A549 (cell line): ENCODE measurements around the gene HLF. TPM values are rescaled to one million over a fixed set of nuclear protein-coding genes. Genes with fewer than 3 reads are reported as not detected.
A peak's percentile ranks its signal among the peaks of the same experiment; 100 is the strongest.

Experiments
- ATAC-seq, 2 experiments: fragments of 200-7000 bp in 1 of 2; fragments of >200 bp in 1 of 2; cut with Nextera tagmentation in 1 of 2; cut with Tn5 transposase in 1 of 2; 3 replicates each; pipeline versions ENCODE4 v1.8.0 to v1.9.1; 2018 to 2020; ENCODE audit warnings: mild to moderate bottlenecking in 1 of 2, moderate library complexity in 1 of 2
- CTCF ChIA-PET: fragments of 300-600 bp; sonication (Branson Sonifier 250); formaldehyde crosslinking; extraction: SDS; loops from one replicate; lab custom pipeline; 2021; ENCODE audit warnings: antibody characterized with exemption, inconsistent platforms; lab: Yijun Ruan, JAX
- POLR2A ChIA-PET: fragments of 350-600 bp; formaldehyde crosslinking; extraction: SDS; loops from one replicate; lab custom pipeline; 2021; ENCODE audit warnings: antibody characterized with exemption, inconsistent platforms; lab: Yijun Ruan, JAX
- DNase-seq, 2 experiments: peaks; one replicate each; pipeline versions ENCODE4 v3.0.0 to v3.0.0-alpha.2; 2011 to 2016; ENCODE audit warnings: low read depth in 1 of 2, low spot score in 1 of 2
- FAIRE-seq: peaks from 2 replicates; lab custom pipeline; 2011; peaks lifted over from hg19 to GRCh38; lab: Jason Lieb, UNC
- H3K27ac ChIP-seq, 2 experiments: fragments of >200 bp; sonication (Bioruptor Twin); formaldehyde crosslinking; 3 replicates each; pipeline ENCODE4 v1.5.1; 2016 to 2017
- H3K4me1 ChIP-seq: fragments of >200 bp; sonication (Bioruptor Twin); formaldehyde crosslinking; 3 replicates; pipeline ENCODE4 v1.6.1; 2016
- H3K4me2 ChIP-seq: fragments of >200 bp; sonication (Bioruptor Twin); formaldehyde crosslinking; 3 replicates; pipeline ENCODE4 v1.6.1; 2016
- H3K4me3 ChIP-seq: fragments of >200 bp; sonication (Bioruptor Twin); formaldehyde crosslinking; 3 replicates; pipeline ENCODE4 v1.5.1; 2016
- H3K9me3 ChIP-seq: fragments of >200 bp; sonication (Bioruptor Twin); formaldehyde crosslinking; 3 replicates; pipeline ENCODE4 v1.6.1; 2016
- BHLHE40 ChIP-seq: IDR thresholded peaks from 2 replicates; pipeline ENCODE4 v1.6.1; 2012; ENCODE audit warnings: low read depth, low read length, inconsistent platforms
- CEBPB ChIP-seq, 2 experiments: fragments of >200 bp in 1 of 2; sonication (Bioruptor Twin) in 1 of 2; formaldehyde crosslinking in 1 of 2; IDR thresholded peaks; 2 replicates each; pipeline ENCODE4 v1.6.1; 2012 to 2016
- CHD4 ChIP-seq: fragments of 200-600 bp; sonication (generic); IDR thresholded peaks from 2 replicates; pipeline ENCODE4 v1.6.1; 2016; ENCODE audit warnings: antibody characterized with exemption, mild to moderate bottlenecking, borderline replicate concordance
- EHMT2 ChIP-seq: fragments of 200-600 bp; sonication (generic); IDR thresholded peaks from 2 replicates; pipeline ENCODE4 v1.6.1; 2016; ENCODE audit warnings: antibody characterized with exemption, low read depth, mild to moderate bottlenecking, moderate library complexity
- FOSB ChIP-seq: fragments of 250-450 bp; sonication (Bioruptor Pico); IDR thresholded peaks from 2 replicates; pipeline ENCODE4 v1.5.0; 2020; ENCODE audit warnings: mild to moderate bottlenecking, moderate library complexity
- GATA3 ChIP-seq: IDR thresholded peaks from 2 replicates; pipeline ENCODE4 v1.6.1; 2012; ENCODE audit warnings: borderline replicate concordance
- HDAC2 ChIP-seq: fragments of 200-600 bp; sonication (generic); IDR thresholded peaks from 2 replicates; pipeline ENCODE4 v1.6.1; 2016
- MAFK ChIP-seq: fragments of 450-650 bp; IDR thresholded peaks from 2 replicates; pipeline ENCODE4 v1.6.1; 2014; ENCODE audit not compliant: partially characterized antibody
- MAZ ChIP-seq: fragments of 150-350 bp; IDR thresholded peaks from 2 replicates; pipeline ENCODE4 v1.6.1; 2014; ENCODE audit warnings: antibody characterized with exemption, low read depth, low read length, borderline replicate concordance
- NFE2L2 ChIP-seq: fragments of 150-350 bp; conservative IDR thresholded peaks from 2 replicates; pipeline ENCODE4 v1.6.1; 2014; ENCODE audit warnings: low read length
- PHF8 ChIP-seq: fragments of 200-600 bp; sonication (generic); IDR thresholded peaks from 2 replicates; pipeline ENCODE4 v1.6.1; 2016; ENCODE audit warnings: low read depth, mild to moderate bottlenecking, antibody characterized with exemption, moderate library complexity, borderline replicate concordance
- RARB ChIP-seq: fragments of 250-450 bp; sonication (Bioruptor Pico); IDR thresholded peaks from 2 replicates; pipeline ENCODE4 v1.8.0; 2021; ENCODE audit warnings: mild to moderate bottlenecking, moderate library complexity
- RCOR1 ChIP-seq: fragments of 150-350 bp; IDR thresholded peaks from 2 replicates; pipeline ENCODE4 v1.6.1; 2014; ENCODE audit warnings: antibody characterized with exemption, low read length, low read depth
- RNF2 ChIP-seq: fragments of 200-600 bp; sonication (generic); IDR thresholded peaks from 2 replicates; pipeline ENCODE4 v1.6.1; 2016; ENCODE audit warnings: low read depth, mild to moderate bottlenecking, antibody characterized with exemption, moderate library complexity, borderline replicate concordance
- SMC3 ChIP-seq: fragments of >200 bp; sonication (Bioruptor Twin); formaldehyde crosslinking; IDR thresholded peaks from 3 replicates; pipeline ENCODE4 v1.6.1; 2018; ENCODE audit warnings: inconsistent platforms
- TP53 ChIP-seq: fragments of 250-450 bp; sonication (Bioruptor Pico); IDR thresholded peaks from 2 replicates; pipeline ENCODE4 v1.5.0; 2021; ENCODE audit warnings: mild to moderate bottlenecking, moderate library complexity
- ZC3H11A ChIP-seq: fragments of 450-650 bp; IDR thresholded peaks from 2 replicates; pipeline ENCODE4 v1.6.1; 2014; ENCODE audit warnings: antibody characterized with exemption, mild to moderate bottlenecking
- ZFP36 ChIP-seq: fragments of 450-650 bp; IDR thresholded peaks from 2 replicates; pipeline ENCODE4 v1.6.1; 2014; ENCODE audit warnings: borderline replicate concordance; ENCODE audit not compliant: partially characterized antibody
- ZNF302 ChIP-seq: fragments of 250-450 bp; sonication (Bioruptor Pico); IDR thresholded peaks from 2 replicates; pipeline ENCODE4 v1.9.0; 2021; ENCODE audit warnings: inconsistent platforms, mild to moderate bottlenecking, moderate library complexity
- ZSCAN20 ChIP-seq: fragments of 250-450 bp; sonication (Bioruptor Pico); IDR thresholded peaks from 2 replicates; pipeline ENCODE4 v1.8.0; 2022; ENCODE audit warnings: mild to moderate bottlenecking, moderate library complexity
- WGBS: methylation state at CpG from one replicate; pipeline ENCODE4 v1.1.6; 2017; ENCODE audit errors: missing lambda C conversion rate; 5-methylcytosine and 5-hydroxymethylcytosine counted together
- polyA plus RNA-seq, 4 experiments: library from polyadenylated mRNA; depleted of rRNA in 3 of 4; stranded (reverse); fragments of >200 nt; fragmentation: RNase III in 1 of 4; extraction: RNeasy Plus Mini Kit Qiagen cat#74134 plus additional on column Dnase treatment in 1 of 4; gene quantifications; 2 replicates in 3 of 4; 3 replicates in 1 of 4; pipeline ENCODE4 v1.2.3, GENCODE V29; 2011 to 2017
- TF ChIP-seq, protein P1 (sequence below): fragments of 250-450 bp; sonication (Bioruptor Pico); IDR thresholded peaks from 2 replicates; pipeline ENCODE4 v1.5.0; 2021; ENCODE audit warnings: mild to moderate bottlenecking, moderate library complexity, borderline replicate concordance
- TF ChIP-seq, protein P2 (sequence below): fragments of >200 bp; sonication (Bioruptor Twin); formaldehyde crosslinking; IDR thresholded peaks from 3 replicates; pipeline ENCODE4 v1.5.1; 2016
- TF ChIP-seq, protein P3 (sequence below): IDR thresholded peaks from 2 replicates; pipeline ENCODE4 v1.6.1; 2012

Gene HLF
- polyA plus RNA-seq, 2 of the 4 experiments (the other 2 are of a cell fraction) = 0.35 to 1.0 TPM

DNA sequence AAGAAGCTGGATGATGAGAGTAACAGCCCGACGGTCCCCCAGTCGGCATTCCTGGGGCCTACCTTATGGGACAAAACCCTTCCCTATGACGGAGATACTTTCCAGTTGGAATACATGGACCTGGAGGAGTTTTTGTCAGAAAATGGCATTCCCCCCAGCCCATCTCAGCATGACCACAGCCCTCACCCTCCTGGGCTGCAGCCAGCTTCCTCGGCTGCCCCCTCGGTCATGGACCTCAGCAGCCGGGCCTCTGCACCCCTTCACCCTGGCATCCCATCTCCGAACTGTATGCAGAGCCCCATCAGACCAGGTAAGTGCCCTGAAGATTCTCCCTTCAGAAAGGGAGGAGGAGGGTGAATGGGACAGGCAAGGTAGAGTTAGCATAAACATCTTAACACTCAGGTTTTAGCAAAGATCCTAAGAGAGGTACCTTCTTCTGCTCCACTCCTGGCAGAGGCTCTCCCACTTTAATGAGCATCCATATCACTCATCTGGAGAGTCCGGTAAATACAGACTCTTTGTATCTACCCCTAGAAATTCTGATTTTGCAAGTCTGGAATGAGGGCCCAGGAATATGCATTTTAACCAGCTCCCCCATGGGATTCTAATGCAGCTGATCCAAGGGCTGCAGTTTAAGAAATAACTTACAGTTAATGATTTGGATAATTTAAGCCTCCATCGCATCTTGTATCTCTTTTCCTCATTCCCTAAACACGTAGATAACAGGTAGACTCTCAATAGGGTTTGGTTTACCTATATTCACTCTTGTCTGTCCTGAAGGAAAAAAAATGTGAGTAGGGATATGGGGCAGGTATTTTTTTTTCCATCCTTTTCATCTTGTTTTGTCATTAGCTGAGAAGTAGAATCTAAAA lies 3.3 kb downstream of the HLF start:
- DNase-seq (no peak), ATAC-seq (no peak)
- peaks cover 12% of the 10 kb centered on the region; the same call in 1 of the 3 replicates for H3K4me1 ChIP-seq
- no peaks in the 10 kb centered on the region for H3K9me3 ChIP-seq
- no peak overlapping the region for H3K4me3 ChIP-seq
- 87% methylated on average over 11 of the region's 11 CpGs for WGBS
- TF ChIP-seq ZSCAN20 (CRISPR knock-in tag) (no peak), ZFP36 (no peak), TP53 (CRISPR knock-in tag) (no peak), ZC3H11A (no peak)
- TF ChIP-seq, all 56 proteins: peak for 0
- H3K27ac ChIP-seq = no peak overlapping the region
- ChIA-PET POLR2A (no interaction called here), CTCF (interaction anchor here (1.6 to 2.0 kb wide), 2 partner anchors 9 to 30 kb away, joined by 5 to 6 read pairs; no protein-coding TSS in a partner anchor)
- FAIRE-seq = peak; percentile 70
- H3K4me2 ChIP-seq = no peak overlapping the region

DNA sequence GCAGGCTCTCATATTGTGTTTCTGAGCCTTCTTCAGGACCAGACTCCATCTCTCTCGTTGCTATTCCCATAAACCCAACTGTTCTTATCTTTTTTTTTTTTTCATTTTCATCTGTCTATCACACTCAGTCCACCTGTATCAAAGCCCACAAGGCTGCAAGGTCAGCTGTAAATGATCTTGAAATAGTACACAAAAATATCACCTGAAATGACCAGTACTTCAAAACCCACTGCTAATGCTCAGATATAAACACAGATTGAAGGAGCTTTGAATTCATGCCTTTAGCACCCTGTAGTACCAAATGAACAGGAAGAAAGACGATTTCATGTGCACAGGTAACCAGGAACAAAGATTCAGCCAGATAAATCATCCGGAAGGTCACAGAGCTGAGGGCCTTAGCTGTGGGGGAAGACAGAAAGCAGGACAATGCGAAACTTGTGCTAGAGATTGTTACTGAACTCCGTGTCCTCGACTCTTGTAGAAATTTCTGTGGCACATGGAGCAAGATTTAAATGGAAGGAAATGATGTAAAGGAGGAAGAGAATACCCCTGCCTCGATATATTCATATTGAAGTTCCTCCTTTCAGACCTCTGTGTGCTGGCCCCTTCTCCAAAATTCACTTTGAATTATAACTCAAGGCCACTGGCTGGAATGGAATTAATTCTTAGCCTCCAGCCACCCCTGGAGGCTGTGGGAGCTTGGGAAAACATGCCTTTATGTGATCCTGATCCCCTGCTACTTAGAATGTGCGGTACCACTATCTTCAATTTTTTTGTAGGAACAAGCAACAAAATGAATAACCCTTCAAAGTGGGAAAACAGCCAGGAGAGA lies 4.1 kb downstream of the HLF start:
- DNase-seq (no peak), ATAC-seq (no peak), FAIRE-seq (no peak)
- TF ChIP-seq RNF2 (no peak), BHLHE40 (no peak), CEBPB (IDR thresholded peaks at IDR 0.05) (no peak), EHMT2 (no peak), GATA3 (no peak)
- TF ChIP-seq, protein P1, sequence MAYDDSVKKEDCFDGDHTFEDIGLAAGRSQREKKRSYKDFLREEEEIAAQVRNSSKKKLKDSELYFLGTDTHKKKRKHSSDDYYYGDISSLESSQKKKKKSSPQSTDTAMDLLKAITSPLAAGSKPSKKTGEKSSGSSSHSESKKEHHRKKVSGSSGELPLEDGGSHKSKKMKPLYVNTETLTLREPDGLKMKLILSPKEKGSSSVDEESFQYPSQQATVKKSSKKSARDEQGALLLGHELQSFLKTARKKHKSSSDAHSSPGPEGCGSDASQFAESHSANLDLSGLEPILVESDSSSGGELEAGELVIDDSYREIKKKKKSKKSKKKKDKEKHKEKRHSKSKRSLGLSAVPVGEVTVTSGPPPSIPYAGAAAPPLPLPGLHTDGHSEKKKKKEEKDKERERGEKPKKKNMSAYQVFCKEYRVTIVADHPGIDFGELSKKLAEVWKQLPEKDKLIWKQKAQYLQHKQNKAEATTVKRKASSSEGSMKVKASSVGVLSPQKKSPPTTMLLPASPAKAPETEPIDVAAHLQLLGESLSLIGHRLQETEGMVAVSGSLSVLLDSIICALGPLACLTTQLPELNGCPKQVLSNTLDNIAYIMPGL (CRISPR knock-in tag) = no peak
- POLR2A ChIA-PET = no interaction called here
- Histone ChIP-seq H3K27ac (no peak overlapping the region), H3K4me3 (no peak overlapping the region), H3K9me3 (no peaks in the 10 kb centered on the region), H3K4me1 (peaks cover 18% of the 10 kb centered on the region; the same call in 2 of the 3 replicates), H3K4me2 (no peak overlapping the region)
- CTCF ChIA-PET = interaction anchor here (1.6 to 2.0 kb wide), 2 partner anchors 10 to 31 kb away, joined by 5 to 6 read pairs; no protein-coding TSS in a partner anchor
- WGBS = 65% methylated on average over 8 of the region's 8 CpGs

DNA sequence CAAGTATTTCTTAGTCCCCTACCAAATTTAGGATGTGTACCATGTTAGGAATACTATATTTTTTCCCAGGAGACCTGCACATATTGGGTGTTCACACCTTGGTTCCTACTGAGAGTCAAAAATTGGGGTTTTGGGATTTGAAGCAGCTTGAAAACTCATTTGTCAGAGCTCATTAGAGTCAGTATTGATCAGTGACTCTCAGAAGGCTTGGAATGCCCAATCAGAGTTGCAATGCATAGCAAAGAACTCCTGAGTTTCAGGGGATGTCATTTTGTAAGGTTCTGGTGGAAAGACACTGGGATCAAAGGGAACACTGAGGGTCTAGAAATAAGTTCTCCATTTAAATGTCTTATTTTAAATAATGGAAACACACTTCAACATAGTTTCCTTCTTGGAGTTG lies 5.1 kb downstream of the HLF start:
- H3K4me1 ChIP-seq = peaks cover 17% of the 10 kb centered on the region; the same call in 2 of the 3 replicates
- CTCF ChIA-PET = interaction anchor here (2.0 kb wide), 1 partner anchor 11 kb away, joined by 5 read pairs; no protein-coding TSS in a partner anchor
- TF ChIP-seq, protein P2, sequence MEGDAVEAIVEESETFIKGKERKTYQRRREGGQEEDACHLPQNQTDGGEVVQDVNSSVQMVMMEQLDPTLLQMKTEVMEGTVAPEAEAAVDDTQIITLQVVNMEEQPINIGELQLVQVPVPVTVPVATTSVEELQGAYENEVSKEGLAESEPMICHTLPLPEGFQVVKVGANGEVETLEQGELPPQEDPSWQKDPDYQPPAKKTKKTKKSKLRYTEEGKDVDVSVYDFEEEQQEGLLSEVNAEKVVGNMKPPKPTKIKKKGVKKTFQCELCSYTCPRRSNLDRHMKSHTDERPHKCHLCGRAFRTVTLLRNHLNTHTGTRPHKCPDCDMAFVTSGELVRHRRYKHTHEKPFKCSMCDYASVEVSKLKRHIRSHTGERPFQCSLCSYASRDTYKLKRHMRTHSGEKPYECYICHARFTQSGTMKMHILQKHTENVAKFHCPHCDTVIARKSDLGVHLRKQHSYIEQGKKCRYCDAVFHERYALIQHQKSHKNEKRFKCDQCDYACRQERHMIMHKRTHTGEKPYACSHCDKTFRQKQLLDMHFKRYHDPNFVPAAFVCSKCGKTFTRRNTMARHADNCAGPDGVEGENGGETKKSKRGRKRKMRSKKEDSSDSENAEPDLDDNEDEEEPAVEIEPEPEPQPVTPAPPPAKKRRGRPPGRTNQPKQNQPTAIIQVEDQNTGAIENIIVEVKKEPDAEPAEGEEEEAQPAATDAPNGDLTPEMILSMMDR = no peak
- TF ChIP-seq CEBPB (IDR thresholded peaks at IDR 0.05) (no peak), ZC3H11A (no peak), RNF2 (no peak), MAFK (no peak)
- TF ChIP-seq, all 56 proteins: peak for 0
- DNase-seq = no peak
- Histone ChIP-seq H3K27ac (no peak overlapping the region), H3K4me2 (no peak overlapping the region), H3K4me3 (no peak overlapping the region), H3K9me3 (no peaks in the 10 kb centered on the region)
- POLR2A ChIA-PET = no interaction called here
- no peak for FAIRE-seq
- no peak for ATAC-seq

DNA sequence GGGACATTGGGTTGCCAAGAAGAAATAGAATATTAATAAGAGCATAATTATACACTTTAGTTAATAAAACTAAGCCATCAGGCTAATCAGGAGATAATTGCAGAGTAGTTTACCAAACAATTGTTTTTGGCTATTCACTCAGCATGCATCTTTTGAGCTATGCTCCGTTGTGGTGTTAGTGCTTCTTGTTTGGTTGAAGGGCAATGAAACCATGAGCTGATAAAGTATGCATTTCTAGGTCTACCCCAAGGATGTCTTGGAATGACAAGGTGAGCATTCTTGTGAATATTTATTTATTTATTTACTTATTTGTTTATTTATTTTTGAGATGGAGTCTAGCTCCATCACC lies 6.4 kb downstream of the HLF start:
- Histone ChIP-seq H3K4me2 (no peak overlapping the region), H3K4me1 (peaks cover 14% of the 10 kb centered on the region), H3K27ac (no peak overlapping the region), H3K9me3 (no peaks in the 10 kb centered on the region), H3K4me3 (no peak overlapping the region)
- no peak for ATAC-seq
- ChIA-PET POLR2A (no interaction called here), CTCF (interaction anchor here (0.8 kb wide), 1 partner anchor 14 kb away, joined by 3 read pairs; no protein-coding TSS in a partner anchor)
- TF ChIP-seq MAZ (no peak), HDAC2 (no peak), MAFK (no peak), SMC3 (no peak), FOSB (CRISPR knock-in tag) (no peak), PHF8 (no peak), NFE2L2 (no peak), CEBPB (IDR thresholded peaks at IDR 0.05) (no peak), RCOR1 (no peak), RARB (CRISPR knock-in tag) (no peak), CHD4 (no peak), GATA3 (no peak), ZNF302 (no peak)
- TF ChIP-seq, protein P3, sequence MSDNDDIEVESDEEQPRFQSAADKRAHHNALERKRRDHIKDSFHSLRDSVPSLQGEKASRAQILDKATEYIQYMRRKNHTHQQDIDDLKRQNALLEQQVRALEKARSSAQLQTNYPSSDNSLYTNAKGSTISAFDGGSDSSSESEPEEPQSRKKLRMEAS = no peak
- WGBS = 45% methylated on average over 1 of the region's 1 CpG
- no peak for DNase-seq
- no peak for FAIRE-seq
